HG03354 (cell line): Measurements from ENCODE around the gene PSMG4.

Experiments
- ATAC-seq: cut with Tn5 transposase; IDR thresholded peaks from one replicate; pipeline ENCODE4 v1.9.1; 2021; ENCODE audit warnings: mild to moderate bottlenecking; ENCODE audit not compliant: unreplicated experiment, poor library complexity, severe bottlenecking

PSMG4 gene

DNA sequence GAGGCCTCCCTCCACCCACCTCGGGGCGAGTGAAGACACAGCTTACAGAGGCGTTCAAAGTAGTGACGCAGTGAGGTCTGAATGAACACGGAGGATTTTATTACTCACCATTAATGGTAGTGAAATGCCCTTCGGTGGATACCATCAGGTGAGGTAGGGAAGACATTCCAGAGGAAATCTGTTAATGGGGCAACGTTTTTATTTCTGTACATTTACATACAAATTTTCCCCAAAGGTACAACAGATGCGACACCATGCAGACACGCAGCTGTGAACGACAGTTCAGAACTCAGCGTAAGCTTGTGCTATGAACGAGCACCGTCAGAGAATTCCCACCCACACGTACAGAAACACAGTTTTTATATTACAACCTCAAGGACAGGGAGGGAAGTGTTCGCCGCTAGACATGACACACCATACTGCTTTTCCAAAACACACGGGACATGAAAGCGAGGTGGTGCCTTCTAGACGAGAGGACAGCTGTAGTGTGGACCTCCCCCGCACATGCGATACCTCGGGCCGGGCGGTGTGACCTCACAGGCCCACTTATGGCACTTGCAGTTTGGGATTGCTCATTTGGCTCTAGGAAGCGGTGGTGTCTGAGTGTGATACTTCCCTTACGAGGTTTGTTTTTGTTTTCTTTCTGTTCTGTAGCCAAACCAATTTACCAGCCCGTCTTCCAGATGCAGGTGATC lies 10.7 kb downstream of the PSMG4 start:
- no peak for ATAC-seq

DNA sequence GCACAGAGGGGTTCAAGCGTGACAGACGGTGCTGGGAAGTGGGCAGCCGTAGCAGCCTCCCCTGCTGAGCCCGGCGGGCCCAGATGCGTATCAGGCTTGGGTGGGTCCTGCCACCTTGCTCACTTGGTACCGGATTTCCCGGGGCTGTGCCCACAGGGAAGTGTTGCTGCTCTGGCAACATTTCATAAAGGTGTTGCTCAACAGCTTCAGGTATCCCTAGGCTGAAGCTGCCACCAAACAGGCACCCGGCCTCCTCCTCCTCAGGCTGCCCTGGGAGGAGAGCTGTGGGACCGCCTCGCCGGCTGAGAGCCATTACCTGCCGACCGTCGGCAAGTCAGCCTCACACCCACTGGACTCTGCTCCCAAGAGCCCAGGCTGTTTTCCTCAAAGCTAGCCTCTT lies 11.5 kb downstream of the PSMG4 start:
- ATAC-seq = no peak

DNA sequence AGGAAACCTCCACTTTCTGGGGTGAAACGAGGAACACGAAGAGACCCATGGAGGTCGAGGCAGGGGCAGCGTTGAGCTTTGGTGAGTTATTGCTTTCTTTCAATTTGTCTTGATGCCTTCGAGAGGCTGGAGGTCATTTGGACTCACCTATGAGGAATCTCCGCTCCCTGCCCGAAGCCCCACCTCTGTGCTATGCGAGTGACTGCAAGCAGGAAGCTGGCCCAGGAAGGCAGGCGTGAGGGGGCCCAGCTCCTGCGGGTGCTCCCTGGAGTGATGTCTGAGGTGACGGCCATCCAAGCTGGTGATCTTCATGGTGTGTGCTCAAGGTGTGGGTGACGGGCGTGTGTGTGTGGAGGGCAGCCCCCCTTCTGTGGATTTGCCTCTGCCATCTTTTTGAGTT lies 13.0 kb downstream of the PSMG4 start:
- no peak for ATAC-seq

GRCh38 chr6:3272911-3273547 lies 14.3 kb downstream of the PSMG4 start:
- no peak for ATAC-seq

GRCh38 chr6:3273707-3274521 lies 15.2 kb downstream of the PSMG4 start:
- ATAC-seq = no peak

GRCh38 chr6:3276174-3277167 lies 17.7 kb downstream of the PSMG4 start:
- ATAC-seq = no peak

DNA sequence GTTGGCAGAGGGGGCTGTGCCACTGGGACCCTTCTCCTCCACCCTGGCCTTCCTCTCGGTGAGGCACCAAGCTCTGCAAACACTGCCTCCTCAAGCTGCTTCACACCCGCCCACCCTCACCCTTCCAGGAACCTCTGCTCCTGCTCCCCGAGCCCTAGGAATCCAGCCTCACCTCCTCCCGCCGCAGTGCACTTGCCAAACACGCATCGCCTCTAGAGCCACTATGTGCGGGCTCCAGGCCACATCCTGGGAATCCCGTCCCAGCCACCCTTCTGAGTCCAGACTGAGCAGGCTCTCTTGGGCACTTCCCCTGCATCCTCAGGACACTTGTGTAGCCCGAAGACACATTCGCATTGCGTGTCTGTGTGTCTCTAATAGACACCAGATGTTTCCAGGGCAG lies 18.5 kb downstream of the PSMG4 start:
- ATAC-seq = no peak

- ATAC-seq = no peak
Observed at GRCh38 chr6:3277851-3278416, 19.2 kb downstream of the PSMG4 start.

GRCh38 chr6:3278691-3279090 lies 19.9 kb downstream of the PSMG4 start:
- no peak for ATAC-seq

GRCh38 chr6:3280091-3280490 lies 21.3 kb downstream of the PSMG4 start:
- no peak for ATAC-seq

GRCh38 chr6:3280866-3281465 lies 22.2 kb downstream of the PSMG4 start:
- no peak for ATAC-seq

DNA sequence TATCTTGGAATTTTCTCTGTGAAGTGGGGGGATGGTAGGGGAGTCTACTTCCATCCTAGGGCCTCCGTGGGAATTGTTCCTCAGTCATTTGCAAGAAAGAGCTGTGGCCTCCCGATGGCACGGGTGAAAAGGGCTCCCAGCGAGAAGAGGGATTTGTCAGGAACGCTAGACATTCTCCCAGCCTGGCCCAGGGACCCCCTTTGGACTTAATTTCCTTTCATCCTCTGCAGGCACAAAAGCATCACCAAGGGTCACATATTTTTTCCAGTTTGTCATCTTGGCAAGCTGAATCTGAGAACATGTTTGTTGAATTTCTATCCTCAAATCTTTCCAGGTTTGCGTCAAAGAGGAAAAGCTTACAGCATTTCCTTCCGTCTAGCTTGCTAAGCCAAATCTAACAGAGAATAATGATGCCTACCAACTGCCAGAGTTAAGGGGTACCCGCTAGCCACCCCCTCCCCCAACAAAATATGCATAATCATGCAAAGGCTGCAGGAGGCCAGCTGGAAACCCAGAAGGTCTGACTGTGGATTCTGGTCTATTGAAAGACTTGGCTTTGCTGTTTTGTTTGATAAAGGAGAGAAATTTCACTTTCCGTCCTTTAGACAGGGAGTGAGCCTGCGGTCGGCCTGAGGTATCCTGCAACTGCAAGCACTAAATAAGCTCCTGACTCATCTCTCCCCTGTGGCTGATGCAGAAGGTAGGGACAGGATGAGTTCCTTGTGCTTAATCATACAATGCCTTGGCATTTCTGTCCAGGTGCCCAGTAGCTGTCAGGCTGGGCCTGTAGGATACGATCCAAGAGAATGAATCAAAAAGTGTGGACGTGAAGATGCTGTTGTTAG lies 23.1 kb downstream of the PSMG4 start:
- ATAC-seq = no peak

DNA sequence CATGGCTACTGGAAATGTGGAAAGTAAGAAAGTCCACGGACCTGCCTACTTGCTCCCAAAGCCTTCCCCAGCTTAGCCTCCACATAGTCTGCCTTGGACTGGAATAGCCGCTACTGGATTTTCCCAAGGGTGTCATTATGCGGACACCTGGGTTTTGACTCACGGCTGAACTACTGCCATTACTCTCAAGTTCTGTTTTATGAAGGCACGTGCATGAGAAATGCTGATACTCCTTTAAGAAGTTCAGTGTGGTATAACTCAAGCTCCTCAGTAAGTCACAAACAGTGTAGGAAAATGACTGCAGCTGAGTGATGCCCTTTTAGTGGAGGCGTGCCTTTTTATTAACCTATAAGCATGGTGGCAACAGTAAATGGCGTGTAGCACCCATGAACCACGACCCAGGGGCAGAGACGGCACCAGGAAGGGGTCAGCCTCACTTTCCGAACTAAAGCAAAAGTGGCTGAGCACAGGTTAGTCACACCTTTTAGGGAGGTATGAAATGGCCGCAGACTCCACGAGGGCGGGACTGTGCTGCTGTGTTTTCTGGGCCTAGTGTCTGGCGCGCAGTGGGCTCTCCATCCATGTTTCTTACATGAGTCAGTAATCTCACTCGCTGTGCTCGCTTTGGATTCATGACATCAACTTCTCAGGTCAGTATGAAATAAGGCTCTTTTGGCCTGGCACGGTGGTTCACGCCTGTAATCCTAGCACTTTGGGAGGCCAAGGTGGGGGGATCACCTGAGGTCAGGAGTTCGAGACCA lies 23.9 kb downstream of the PSMG4 start:
- no peak for ATAC-seq

GRCh38 chr6:3283241-3283640 lies 24.5 kb downstream of the PSMG4 start:
- no peak for ATAC-seq

- ATAC-seq = no peak
Observed at GRCh38 chr6:3283641-3284435, 25.1 kb downstream of the PSMG4 start.

- ATAC-seq = no peak
Observed at GRCh38 chr6:3284436-3284876, 25.7 kb downstream of the PSMG4 start.
